Panc1 (cell line): ENCODE data around the gene GDF10. TPM values are rescaled to one million over a fixed set of nuclear protein-coding genes. Genes with fewer than 3 reads are reported as not detected.

Experiments
- ATAC-seq: fragments of 200-7000 bp; cut with Tn5 transposase; 2 replicates; pipeline ENCODE4 v1.9.1; 2020; ENCODE audit warnings: mild to moderate bottlenecking, moderate library complexity
- BruUV-seq: library from RNA; stranded (reverse); fragments of 400-500 nt; replicated peaks from 2 replicates; lab custom pipeline; 2021; lab: Mats Ljungman, UMichigan
- CTCF ChIA-PET: fragments of 300-600 bp; sonication (Branson Sonifier 250); formaldehyde crosslinking; loops from one replicate; lab custom pipeline; 2022; ENCODE audit warnings: antibody characterized with exemption; lab: Charles Lee
- POLR2A ChIA-PET: fragments of 300-600 bp; sonication (Branson Sonifier 250); formaldehyde crosslinking; loops from one replicate; lab custom pipeline; 2022; ENCODE audit warnings: antibody characterized with exemption; lab: Charles Lee
- DNase-seq: peaks from one replicate; pipeline ENCODE4 v3.0.0-alpha.2; 2010; ENCODE audit warnings: low read depth, low spot score
- H3K27ac ChIP-seq: 2 replicates; pipeline ENCODE4 v1.5.1; 2011; ENCODE audit warnings: mild to moderate bottlenecking, low read length, inconsistent platforms
- H3K27me3 ChIP-seq: fragments of 200-500 bp; sonication (Bioruptor generic); 2 replicates; pipeline ENCODE4 v1.6.0; 2014; ENCODE audit warnings: low read length, inconsistent platforms; ENCODE audit not compliant: control insufficient read depth, insufficient read depth
- H3K36me3 ChIP-seq: fragments of 200-500 bp; sonication (Bioruptor generic); 2 replicates; pipeline ENCODE4 v1.5.1; 2014; ENCODE audit warnings: inconsistent platforms, mild to moderate bottlenecking, low read length, moderate library complexity; ENCODE audit not compliant: control insufficient read depth, insufficient read depth
- H3K4me1 ChIP-seq: 2 replicates; pipeline ENCODE4 v1.5.1; 2011; ENCODE audit warnings: inconsistent platforms, mild to moderate bottlenecking, low read length, moderate library complexity; ENCODE audit not compliant: control insufficient read depth, insufficient read depth
- H3K4me3 ChIP-seq, 2 experiments: 2 replicates each; pipeline ENCODE4 v1.5.1; 2011 to 2012; ENCODE audit warnings: low read depth in 2 of 2, low read length in 2 of 2, mild to moderate bottlenecking in 2 of 2, inconsistent platforms in 1 of 2, moderate library complexity in 1 of 2
- H3K9me3 ChIP-seq: fragments of 200-500 bp; sonication (Bioruptor generic); 2 replicates; pipeline ENCODE4 v1.5.1; 2014; ENCODE audit warnings: low read depth, mild to moderate bottlenecking, inconsistent platforms, low read length, moderate library complexity; ENCODE audit not compliant: control insufficient read depth, insufficient read depth
- CTCF ChIP-seq: fragments of 450-650 bp; IDR thresholded peaks from 2 replicates; pipeline ENCODE4 v1.5.1; 2017; ENCODE audit warnings: mild to moderate bottlenecking
- POLR2AphosphoS5 ChIP-seq: IDR thresholded peaks from 2 replicates; pipeline ENCODE4 v1.6.1; 2012; ENCODE audit warnings: mild to moderate bottlenecking, low read depth, low read length, moderate library complexity
- REST ChIP-seq, 2 experiments: IDR thresholded peaks; 2 replicates each; pipeline ENCODE4 v1.6.1; 2011 to 2012; ENCODE audit warnings: low read depth in 2 of 2, control low read depth in 1 of 2, low read length in 1 of 2, mild to moderate bottlenecking in 1 of 2, moderate library complexity in 1 of 2; ENCODE audit not compliant: insufficient read depth in 1 of 2
- SIN3A ChIP-seq: IDR thresholded peaks from 2 replicates; pipeline ENCODE4 v1.6.1; 2012; ENCODE audit warnings: low read depth, mild to moderate bottlenecking, low read length, moderate library complexity, borderline replicate concordance; ENCODE audit not compliant: insufficient read depth
- TCF7L2 ChIP-seq: IDR thresholded peaks from 2 replicates; pipeline ENCODE4 v1.6.1; 2011; ENCODE audit warnings: mild to moderate bottlenecking, low read depth, low read length, inconsistent platforms
- in situ Hi-C: cut with HindIII; loops from 2 replicates; pipeline ENCODE4 v1.10.0; 2016; ENCODE audit warnings: low sequenced_read_pairs, low pct_unique_long_range_greater_than_20kb
- intact Hi-C: fragments of 100-400 bp; cut with micrococcal nuclease; formaldehyde crosslinking; loops from one replicate; pipeline ENCODE4 v1.10.0; 2022; ENCODE audit not compliant: unreplicated experiment
- total RNA-seq: library from RNA; stranded (reverse); gene quantifications from one replicate; pipeline ENCODE4 v1.2.1, GENCODE V29; 2021; ENCODE audit not compliant: unreplicated experiment

The GDF10 gene
- total RNA-seq, 1 experiment from 2014 or later, result 1.2 TPM

DNA sequence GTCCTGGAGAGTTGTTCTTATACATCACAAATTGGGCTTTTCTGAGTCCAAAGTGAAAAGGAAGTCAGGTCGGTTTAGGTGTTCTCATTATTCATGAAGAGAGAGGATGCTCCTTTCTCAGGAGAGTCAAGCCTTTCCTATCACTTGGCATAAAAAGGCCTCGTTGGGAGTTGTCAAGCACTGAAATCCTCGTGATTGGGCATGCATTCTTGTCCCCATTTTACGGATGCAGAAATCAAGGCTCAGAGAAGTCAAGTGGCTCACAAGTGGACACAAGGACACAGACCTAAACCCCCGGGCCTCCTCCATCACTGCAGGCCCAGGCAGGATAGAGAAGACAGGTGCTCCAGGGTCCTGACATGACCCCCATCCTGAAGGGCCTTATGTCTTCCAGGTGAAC is 56.7 kb downstream of the GDF10 start:
- Histone ChIP-seq H3K36me3 (no peaks in the 10 kb centered on the region), H3K4me1 (no peaks in the 10 kb centered on the region), H3K4me3 (no peak overlapping the region), H3K27ac (no peak overlapping the region), H3K9me3 (no peaks in the 10 kb centered on the region), H3K27me3 (no peaks in the 10 kb centered on the region)
- ChIA-PET POLR2A (no interaction called here), CTCF (no interaction called here)
- DNase-seq (no peak), ATAC-seq (no peak)
- intact Hi-C loops (no loop called here), in situ Hi-C loops (no loop called here)
- no peak for TF ChIP-seq REST (IDR thresholded peaks at IDR 0.05; ENCODE audit: insufficient read depth in 1 of 2, low read depth in 2 of 2, low read length in 1 of 2)
- TF ChIP-seq CTCF, result no peak
- no peak for TF ChIP-seq SIN3A
- no TSS peak for BruUV-seq

- TF ChIP-seq POLR2AphosphoS5 (no peak), SIN3A (no peak), CTCF (no peak), REST (IDR thresholded peaks at IDR 0.05; ENCODE audit: insufficient read depth in 1 of 2, low read depth in 2 of 2, low read length in 1 of 2) (no peak), TCF7L2 (no peak)
- in situ Hi-C loops (no loop called here), intact Hi-C loops (no loop called here)
- no peak for ATAC-seq
- ChIA-PET CTCF (no interaction called here), POLR2A (no interaction called here)
- Histone ChIP-seq H3K9me3 (no peaks in the 10 kb centered on the region), H3K27me3 (no peaks in the 10 kb centered on the region), H3K36me3 (no peaks in the 10 kb centered on the region), H3K27ac (no peak overlapping the region), H3K4me3 (no peak overlapping the region), H3K4me1 (no peaks in the 10 kb centered on the region)
- BruUV-seq, result no TSS peak
- DNase-seq, result no peak
These were observed 57.2 kb downstream of the GDF10 start for GRCh38 chr10:47357131-47357582.
